HepG2 (cell line): ENCODE data around the gene UCMA. TPM values are rescaled to one million over a fixed set of nuclear protein-coding genes. Genes with fewer than 3 reads are reported as not detected.

Source experiments
- ATAC-seq: fragments of 200-7000 bp; cut with Tn5 transposase; 3 replicates; pipeline ENCODE4 v1.9.1; 2020; ENCODE audit warnings: mild to moderate bottlenecking, moderate library complexity
- BruUV-seq: library from RNA; stranded (reverse); fragments of 400-500 nt; replicated peaks from 2 replicates; lab custom pipeline; 2021; lab: Mats Ljungman, UMichigan
- CTCF ChIA-PET: fragments of 300-600 bp; formaldehyde crosslinking; extraction: SDS; loops from one replicate; lab custom pipeline; 2021; ENCODE audit warnings: low total read pairs, inconsistent platforms, low intra/inter-chr PET ratio; lab: Yijun Ruan, JAX
- POLR2A ChIA-PET: fragments of 350-600 bp; sonication (Branson Sonifier 250); formaldehyde crosslinking; loops from one replicate; lab custom pipeline; 2020; ENCODE audit warnings: antibody characterized with exemption, inconsistent platforms; lab: Yijun Ruan, JAX
- DNase-seq: peaks from one replicate; pipeline ENCODE4 v3.0.0-alpha.2; 2015; ENCODE audit warnings: low spot score
- FAIRE-seq: peaks from 3 replicates; lab custom pipeline; 2011; peaks lifted over from hg19 to GRCh38; lab: Jason Lieb, UNC
- H2AFZ ChIP-seq: one replicate; pipeline ENCODE4 v1.6.1; 2011; ENCODE audit warnings: low read length, inconsistent platforms
- H3K27ac ChIP-seq: fragments of 300-600 bp; 3 replicates; pipeline ENCODE4 v1.8.0; 2011; ENCODE audit warnings: mixed run types, mild to moderate bottlenecking, mixed read lengths, low read length, inconsistent platforms; ENCODE audit not compliant: insufficient read depth; ENCODE audit errors: extremely low read length
- H3K27me3 ChIP-seq, 2 experiments: fragments of 200-600 bp in 1 of 2; 2 replicates in 1 of 2; 3 replicates in 1 of 2; pipeline versions ENCODE4 v1.6.0 to v1.8.0; 2011; ENCODE audit warnings: low read length in 2 of 2, mild to moderate bottlenecking in 2 of 2, moderate library complexity in 2 of 2, inconsistent platforms in 1 of 2; ENCODE audit not compliant: insufficient read depth in 2 of 2, control insufficient read depth in 1 of 2
- H3K36me3 ChIP-seq, 2 experiments: fragments of 200-600 bp in 1 of 2; replicated peaks in 1 of 2; 2 replicates in 1 of 2; 3 replicates in 1 of 2; pipeline versions ENCODE4 v1.5.1 to v1.8.0; 2011; ENCODE audit warnings: low read length in 2 of 2, inconsistent platforms in 1 of 2; ENCODE audit not compliant: insufficient read depth in 2 of 2, control insufficient read depth in 1 of 2
- H3K4me1 ChIP-seq: 2 replicates; pipeline ENCODE4 v1.5.1; 2012; ENCODE audit warnings: low read length, inconsistent platforms; ENCODE audit not compliant: insufficient read depth
- H3K4me2 ChIP-seq: 2 replicates; pipeline ENCODE4 v1.6.0; 2011; ENCODE audit warnings: low read depth, low read length, inconsistent platforms
- H3K4me3 ChIP-seq, 3 experiments: fragments of 200-600 bp in 1 of 3; sonication (generic), shearing (Covaris generic) in 1 of 3; replicated peaks in 1 of 3; 2 replicates each; pipeline ENCODE4 v1.5.1; 2011 to 2016; ENCODE audit warnings: low read length in 3 of 3, inconsistent platforms in 2 of 3, low read depth in 2 of 3, mild to moderate bottlenecking in 2 of 3, control low read depth in 1 of 3, mixed read lengths in 1 of 3; ENCODE audit not compliant: insufficient read depth in 1 of 3
- H3K79me2 ChIP-seq: one replicate; pipeline ENCODE4 v1.6.1; 2011; ENCODE audit warnings: low read length, inconsistent platforms; ENCODE audit not compliant: insufficient read depth
- H3K9ac ChIP-seq: 2 replicates; pipeline ENCODE4 v1.6.0; 2011; ENCODE audit warnings: mild to moderate bottlenecking, low read depth, low read length, inconsistent platforms; ENCODE audit not compliant: insufficient read depth
- H3K9me3 ChIP-seq: 2 replicates; pipeline ENCODE4 v1.5.1; 2012; ENCODE audit warnings: mild to moderate bottlenecking, low read length
- H4K20me1 ChIP-seq: 2 replicates; pipeline ENCODE4 v1.6.0; 2011; ENCODE audit warnings: inconsistent platforms, mild to moderate bottlenecking, low read length, moderate library complexity; ENCODE audit not compliant: insufficient read depth
- FOXC1 ChIP-seq: sonication (generic); formaldehyde crosslinking; IDR thresholded peaks from 2 replicates; pipeline ENCODE4 v1.8.0; 2022; ENCODE audit warnings: mild to moderate bottlenecking, missing genetic modification reagents, borderline replicate concordance
- GABPA ChIP-seq, 2 experiments: IDR thresholded peaks; 2 replicates each; pipeline ENCODE4 v1.6.1; 2011 to 2016; ENCODE audit warnings: low read depth in 2 of 2, low read length in 1 of 2, missing biosample characterization in 1 of 2, missing genetic modification characterization in 1 of 2
- HES4 ChIP-seq: sonication (generic); formaldehyde crosslinking; IDR thresholded peaks from 2 replicates; pipeline ENCODE4 v1.9.0; 2021; ENCODE audit warnings: mild to moderate bottlenecking, missing genetic modification reagents, borderline replicate concordance
- KAT8 ChIP-seq: IDR thresholded peaks from 2 replicates; pipeline ENCODE4 v1.6.1; 2016; ENCODE audit warnings: missing genetic modification reagents, missing compliant biosample characterization
- NR2F1 ChIP-seq, 2 experiments: fragments of 450-650 bp in 1 of 2; formaldehyde crosslinking in 1 of 2; IDR thresholded peaks; 2 replicates each; pipeline versions ENCODE4 v1.5.0 to v1.6.1; 2016 to 2020; ENCODE audit warnings: mild to moderate bottlenecking in 1 of 2, missing compliant biosample characterization in 1 of 2, missing genetic modification reagents in 1 of 2, moderate library complexity in 1 of 2
- NR3C1 ChIP-seq: sonication (generic); formaldehyde crosslinking; IDR thresholded peaks from 2 replicates; pipeline ENCODE4 v1.4.0; 2020; ENCODE audit warnings: missing genetic modification reagents
- RARG ChIP-seq: sonication (generic); formaldehyde crosslinking; IDR thresholded peaks from 2 replicates; pipeline ENCODE4 v1.4.0; 2020; ENCODE audit warnings: low read depth, mild to moderate bottlenecking, missing genetic modification reagents
- ZNF660 ChIP-seq: sonication (generic); formaldehyde crosslinking; IDR thresholded peaks from 2 replicates; pipeline ENCODE4 v1.5.1; 2020; ENCODE audit warnings: mild to moderate bottlenecking, low read depth, missing genetic modification reagents, borderline replicate concordance
- ZNF766 ChIP-seq: sonication (generic); formaldehyde crosslinking; IDR thresholded peaks from 2 replicates; pipeline ENCODE4 v1.5.0; 2020; ENCODE audit warnings: missing genetic modification reagents, borderline replicate concordance
- WGBS: methylation state at CpG from one replicate; pipeline ENCODE4 v1.1.6; 2017; ENCODE audit warnings: low lambda C conversion rate; 5-methylcytosine and 5-hydroxymethylcytosine counted together
- in situ Hi-C: cut with HindIII; loops from 2 replicates; pipeline ENCODE4 v1.10.0; 2017; ENCODE audit warnings: low pct_unique_long_range_greater_than_20kb; ENCODE audit not compliant: extremely low pct_ligation_motif_present
- intact Hi-C: fragments of 100-400 bp; cut with micrococcal nuclease; formaldehyde crosslinking; loops from one replicate; pipeline ENCODE4 v1.10.0; 2022; ENCODE audit not compliant: unreplicated experiment
- polyA plus RNA-seq, 8 experiments: library from polyadenylated mRNA; depleted of rRNA in 3 of 8; stranded (reverse) in 7 of 8; unstranded in 1 of 8; fragments of >200 nt; fragmentation: Illumina TruSeq in 4 of 8; extraction: Trizol in 4 of 8; gene quantifications; 2 replicates each; pipeline versions ENCODE4 v1.2.1 to v1.2.3, GENCODE V29; 2011 to 2016; ENCODE audit warnings: low read depth in 4 of 8, missing spikeins in 1 of 8, mixed read lengths in 1 of 8; ENCODE audit not compliant: insufficient read depth in 1 of 8
- total RNA-seq, 5 experiments: library from RNA; depleted of rRNA; stranded (reverse); fragments of >200 nt; fragmentation: Illumina TruSeq; extraction: Trizol; gene quantifications; 2 replicates each; pipeline ENCODE4 v1.2.3, GENCODE V29; 2016; ENCODE audit warnings: low read depth in 1 of 5
- TF ChIP-seq, protein P1 (sequence below): sonication (generic); formaldehyde crosslinking; IDR thresholded peaks from 2 replicates; pipeline ENCODE4 v1.4.0; 2020; ENCODE audit warnings: mild to moderate bottlenecking, missing genetic modification reagents, borderline replicate concordance
- TF ChIP-seq, protein P2 (sequence below): sonication (generic); formaldehyde crosslinking; IDR thresholded peaks from 2 replicates; pipeline ENCODE4 v1.5.0; 2020; ENCODE audit warnings: missing genetic modification reagents, mild to moderate bottlenecking, borderline replicate concordance

The UCMA gene
- total and polyA plus RNA-seq, 2 of the 13 experiments (the other 11 are each of a cell fraction or from before 2014, with no cell fraction given): not detected

- no peaks in the 10 kb centered on the region for H3K9me3 ChIP-seq
- H3K36me3 ChIP-seq: no peaks in the 10 kb centered on the region
- in situ Hi-C loops (no loop called here), intact Hi-C loops (no loop called here)
- WGBS: 33% methylated on average over 5 of the region's 5 CpGs
- no peak overlapping the region for H3K27ac ChIP-seq
- peaks cover 0 to 4% of the 10 kb centered on the region in 2 experiments; a peak in 1 of 5 replicates for H3K27me3 ChIP-seq
- DNase-seq (no peak), ATAC-seq (no peak), FAIRE-seq (no peak)
- no peaks in the 10 kb centered on the region for H3K4me1 ChIP-seq
- no peaks in the 10 kb centered on the region for H4K20me1 ChIP-seq
- BruUV-seq: no TSS peak
- ChIA-PET POLR2A (no interaction called here), CTCF (no interaction called here)
- H3K4me2 ChIP-seq: no peak overlapping the region
- TF ChIP-seq RARG (CRISPR knock-in tag) (no peak), FOXC1 (CRISPR knock-in tag) (no peak), NR3C1 (CRISPR knock-in tag) (no peak), KAT8 (CRISPR knock-in tag) (no peak), ZNF660 (no peak), HES4 (no peak), NR2F1 (CRISPR knock-in tag; IDR thresholded peaks at IDR 0.05) (no peak), ZNF766 (CRISPR knock-in tag) (no peak), GABPA (IDR thresholded peaks at IDR 0.05; ENCODE audit: low read depth, low read length) (no peak), GABPA (CRISPR knock-in tag; IDR thresholded peaks at IDR 0.05; ENCODE audit: low read depth) (no peak)
- TF ChIP-seq, protein P1, sequence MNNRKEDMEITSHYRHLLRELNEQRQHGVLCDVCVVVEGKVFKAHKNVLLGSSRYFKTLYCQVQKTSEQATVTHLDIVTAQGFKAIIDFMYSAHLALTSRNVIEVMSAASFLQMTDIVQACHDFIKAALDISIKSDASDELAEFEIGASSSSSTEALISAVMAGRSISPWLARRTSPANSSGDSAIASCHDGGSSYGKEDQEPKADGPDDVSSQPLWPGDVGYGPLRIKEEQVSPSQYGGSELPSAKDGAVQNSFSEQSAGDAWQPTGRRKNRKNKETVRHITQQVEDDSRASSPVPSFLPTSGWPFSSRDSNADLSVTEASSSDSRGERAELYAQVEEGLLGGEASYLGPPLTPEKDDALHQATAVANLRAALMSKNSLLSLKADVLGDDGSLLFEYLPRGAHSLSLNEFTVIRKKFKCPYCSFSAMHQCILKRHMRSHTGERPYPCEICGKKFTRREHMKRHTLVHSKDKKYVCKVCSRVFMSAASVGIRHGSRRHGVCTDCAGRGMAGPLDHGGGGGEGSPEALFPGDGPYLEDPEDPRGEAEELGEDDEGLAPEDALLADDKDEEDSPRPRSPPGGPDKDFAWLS (CRISPR knock-in tag): no peak
- TF ChIP-seq, protein P2, sequence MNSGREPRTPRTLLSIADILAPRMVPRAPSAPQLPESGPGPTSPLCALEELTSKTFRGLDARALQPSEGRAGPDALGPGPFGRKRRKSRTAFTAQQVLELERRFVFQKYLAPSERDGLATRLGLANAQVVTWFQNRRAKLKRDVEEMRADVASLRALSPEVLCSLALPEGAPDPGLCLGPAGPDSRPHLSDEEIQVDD (CRISPR knock-in tag): no peak
- no peak overlapping the region for H3K9ac ChIP-seq
- H2AFZ ChIP-seq: no peak overlapping the region
- no peaks in the 10 kb centered on the region for H3K79me2 ChIP-seq
- no peak overlapping the region for H3K4me3 ChIP-seq
These were observed 23.5 kb upstream of the UCMA start for GRCh38 chr10:13257621-13258140.
